G401 (cell line): ENCODE results near the gene NMS. TPM values are rescaled to one million over a fixed set of nuclear protein-coding genes. Genes with fewer than 3 reads are reported as not detected.

Experiments used
- DNase-seq: peaks from one replicate; pipeline ENCODE4 v3.0.0-alpha.2; 2015; ENCODE audit warnings: low spot score
- in situ Hi-C: cut with HindIII; loops from 2 replicates; pipeline ENCODE4 v1.10.0; 2016; ENCODE audit warnings: low sequenced_read_pairs, mixed read lengths
- total RNA-seq: library from RNA; depleted of rRNA; stranded (reverse); fragments of >200 nt; shearing (Covaris generic); gene quantifications from 2 replicates; pipeline ENCODE4 v1.2.3, GENCODE V29; 2014

NMS gene
- total RNA-seq, 1 experiment from 2014 or later, result not detected

DNA sequence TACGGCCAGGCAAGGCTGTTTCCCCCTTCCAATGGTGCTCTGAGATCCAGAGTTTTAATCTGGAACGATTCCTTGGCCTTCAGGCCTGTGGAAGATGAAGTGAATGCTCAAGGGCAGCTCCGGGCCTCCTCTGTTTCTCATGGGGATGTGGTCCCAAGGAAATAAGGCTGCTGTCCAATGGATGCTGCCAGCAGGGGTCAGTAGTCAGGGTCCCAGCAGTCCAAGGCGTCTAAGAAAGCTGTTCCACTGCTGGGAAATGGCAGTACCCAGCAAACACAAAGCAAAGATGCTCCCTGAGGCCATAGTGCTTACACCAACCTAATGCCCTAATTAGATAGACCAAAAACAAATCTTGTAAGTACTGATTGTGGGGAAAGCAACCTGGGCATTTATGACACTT lies 12.5 kb downstream of the NMS start:
- no peak for DNase-seq
- in situ Hi-C loops, result no loop called here

DNA sequence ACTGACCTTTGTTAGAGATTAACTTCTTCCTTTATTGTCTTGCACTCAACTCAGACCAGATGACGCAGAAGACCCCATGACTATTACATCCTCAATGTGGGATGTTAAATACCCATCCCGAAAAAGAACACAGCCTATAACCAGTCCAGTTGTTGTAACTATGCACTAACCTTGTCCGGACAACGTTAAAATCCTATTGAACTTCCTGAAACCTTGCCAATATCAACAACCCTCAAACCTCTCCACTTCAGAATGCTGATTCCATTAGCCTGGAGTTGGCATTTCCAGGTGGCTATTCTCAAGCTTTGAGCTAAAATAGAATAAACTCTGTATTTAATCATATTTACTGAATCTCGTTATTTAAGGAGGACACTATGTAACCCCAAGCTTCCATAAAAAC lies 13.6 kb downstream of the NMS start:
- no peak for DNase-seq
- in situ Hi-C loops, result no loop called here

DNA sequence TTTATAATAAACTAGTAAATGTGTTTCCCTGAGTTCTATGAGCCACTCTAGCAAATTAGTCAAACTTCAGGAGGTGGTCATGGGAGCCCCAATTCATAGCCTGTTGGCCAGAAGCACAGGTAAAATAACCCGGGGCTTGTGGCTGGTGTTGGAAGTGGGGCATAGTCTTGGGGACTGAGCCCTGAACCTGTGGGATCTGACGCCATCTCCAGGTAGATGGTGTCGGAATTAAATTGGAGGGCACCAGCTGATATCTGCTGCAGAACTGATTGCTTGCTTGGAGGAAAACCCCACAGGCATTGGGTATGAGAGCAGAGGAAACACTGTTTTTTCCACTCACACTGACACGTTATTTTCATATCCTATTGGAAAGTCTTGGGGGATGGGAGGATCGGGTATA lies 14.1 kb downstream of the NMS start:
- in situ Hi-C loops, result no loop called here
- no peak for DNase-seq

DNA sequence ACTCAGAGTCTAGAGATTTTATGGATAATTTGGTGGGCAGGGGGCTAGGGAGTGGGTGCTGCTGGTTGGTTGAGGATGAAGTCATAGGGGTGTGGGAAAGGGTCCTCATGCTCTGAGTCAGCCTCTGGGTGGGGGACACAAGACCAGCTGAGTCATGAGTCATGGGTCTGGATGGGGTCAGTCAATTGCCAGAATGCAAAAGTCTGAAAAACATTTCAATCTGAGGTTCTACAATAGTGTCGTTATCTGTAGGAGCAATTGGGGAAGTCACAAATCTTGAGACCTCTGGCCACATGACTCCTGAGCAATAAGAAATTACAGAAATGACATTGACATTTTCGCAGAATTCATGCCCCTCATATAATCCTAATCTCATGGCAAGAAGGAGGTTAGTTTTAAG lies 15.1 kb downstream of the NMS start:
- no peak for DNase-seq
- in situ Hi-C loops, result no loop called here

DNA sequence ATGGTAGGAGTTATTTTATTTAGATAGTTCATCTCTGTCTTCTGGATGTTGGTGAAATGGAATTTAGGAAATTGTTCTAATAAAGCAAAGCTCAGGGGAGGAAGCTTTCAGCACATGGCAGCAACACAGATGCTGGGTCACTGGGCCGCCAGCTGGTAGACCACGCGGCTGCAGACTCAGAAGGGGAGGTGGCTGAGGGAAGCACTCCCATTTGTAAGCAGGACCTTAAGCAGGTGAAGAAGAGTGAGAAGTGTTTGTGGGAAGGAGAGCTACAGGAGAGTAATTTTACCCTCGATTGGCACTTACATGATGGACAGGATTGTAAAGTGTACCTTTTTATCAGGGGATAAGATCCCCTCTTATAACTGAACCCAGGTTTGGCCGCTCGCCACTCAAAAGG lies 24.4 kb downstream of the NMS start:
- in situ Hi-C loops, result no loop called here
- DNase-seq, result no peak

DNA sequence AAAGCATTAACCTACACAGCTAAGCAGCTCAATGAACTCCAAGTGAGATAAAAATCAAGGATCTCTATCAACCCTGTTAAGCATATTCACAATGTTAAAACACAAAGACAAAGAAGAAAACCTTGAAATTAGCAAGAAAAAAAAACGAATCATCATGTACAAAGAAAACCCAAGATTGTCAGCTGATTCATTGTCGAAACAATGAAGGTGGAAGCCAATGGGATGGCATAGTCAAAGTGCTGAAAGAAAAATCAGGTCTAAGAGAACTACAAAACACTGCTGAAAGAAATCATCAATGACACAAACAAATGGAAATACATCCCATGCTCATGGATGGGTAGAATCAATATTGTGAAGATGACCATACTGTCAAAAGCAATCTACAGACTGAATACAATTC lies 32.5 kb downstream of the NMS start:
- DNase-seq, result no peak
- in situ Hi-C loops, result no loop called here

DNA sequence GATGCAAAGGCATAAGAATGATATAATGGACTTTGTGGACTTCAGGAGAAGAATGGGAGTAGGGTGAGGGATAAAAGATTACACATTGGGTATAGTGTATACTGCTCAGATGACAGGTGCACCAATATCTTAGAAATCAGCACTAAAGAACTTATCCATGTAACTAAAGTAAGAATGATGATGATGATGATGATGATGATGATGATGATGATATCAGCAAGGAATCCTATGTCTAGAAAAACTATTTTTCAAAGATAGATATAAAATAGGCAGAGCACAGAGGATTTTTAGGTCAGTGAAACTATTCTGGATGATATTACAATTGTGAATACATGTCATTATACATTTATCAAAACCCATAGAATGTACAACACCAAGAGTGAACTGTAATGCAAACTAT lies 34.3 kb downstream of the NMS start:
- in situ Hi-C loops, result no loop called here
- no peak for DNase-seq

DNA sequence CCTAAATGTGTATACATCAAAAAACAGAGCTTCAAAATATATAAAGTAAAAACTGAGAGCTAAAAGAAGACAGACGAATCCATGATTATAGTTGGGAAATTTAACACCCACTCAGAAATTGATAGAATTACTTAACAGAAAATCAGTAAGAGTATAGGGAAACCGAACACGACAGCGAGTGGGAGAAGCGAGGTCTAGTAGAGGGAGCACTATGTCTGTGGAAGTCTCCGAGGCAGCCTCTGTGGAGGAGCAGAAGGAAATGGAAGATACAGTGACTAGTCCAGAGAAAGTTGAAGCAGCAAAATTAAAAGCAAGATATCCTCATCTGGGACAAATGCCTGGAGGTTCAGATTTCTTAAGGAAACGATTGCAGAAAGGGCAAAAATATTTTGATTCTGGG lies 38.8 kb downstream of the NMS start:
- in situ Hi-C loops, result no loop called here
- DNase-seq, result no peak

DNA sequence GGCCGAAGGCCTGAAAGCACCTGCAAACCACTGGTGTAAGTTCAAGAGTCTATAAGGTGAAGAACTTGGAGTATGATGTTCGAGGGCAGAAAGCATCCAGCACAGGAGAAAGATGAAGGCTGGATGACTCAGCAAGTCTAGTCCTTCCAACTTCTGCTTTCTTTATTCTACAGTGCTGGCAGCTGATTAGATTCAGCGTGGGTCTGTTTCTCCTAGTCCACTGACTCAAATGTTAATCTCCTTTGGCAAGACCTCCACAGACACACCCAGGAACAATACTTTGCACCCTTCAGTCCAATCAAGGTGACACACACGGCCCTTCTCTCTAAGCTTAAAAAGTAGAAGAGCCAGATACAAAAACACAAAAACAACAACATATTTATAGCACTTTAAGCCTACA lies 43.4 kb downstream of the NMS start:
- DNase-seq, result no peak
- in situ Hi-C loops, result no loop called here

- DNase-seq, result no peak
- in situ Hi-C loops, result no loop called here
These were observed 47.3 kb downstream of the NMS start for GRCh38 chr2:100517556-100517955.

DNA sequence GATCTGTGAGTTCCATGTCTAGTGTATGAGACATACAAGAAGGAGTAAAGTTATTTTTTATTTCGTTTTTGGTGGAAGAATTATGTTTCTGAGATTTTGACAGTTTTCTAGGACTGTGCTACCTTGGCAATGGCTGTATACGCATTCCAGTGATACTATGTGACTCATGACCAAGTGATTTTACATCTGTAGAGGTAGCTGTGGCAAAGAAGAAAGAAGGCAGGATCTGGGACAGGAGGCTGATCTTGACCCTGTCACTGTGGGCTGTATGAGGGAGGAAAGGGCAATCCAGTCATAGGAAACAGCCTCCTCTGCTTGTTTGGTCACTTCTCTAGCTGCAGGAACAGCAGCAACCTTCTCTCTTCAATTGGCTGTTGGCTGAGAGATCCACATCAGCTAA lies 48.5 kb downstream of the NMS start:
- in situ Hi-C loops, result no loop called here
- no peak for DNase-seq

- in situ Hi-C loops, result no loop called here
These were observed 49.9 kb downstream of the NMS start for GRCh38 chr2:100520224-100520623.

GRCh38 chr2:100522430-100522829 lies 52.1 kb downstream of the NMS start:
- DNase-seq, result no peak
- in situ Hi-C loops, result no loop called here

More at GRCh38 chr2:100520224-100520623, 49.9 kb downstream of the NMS start:
- no peak for DNase-seq

DNA sequence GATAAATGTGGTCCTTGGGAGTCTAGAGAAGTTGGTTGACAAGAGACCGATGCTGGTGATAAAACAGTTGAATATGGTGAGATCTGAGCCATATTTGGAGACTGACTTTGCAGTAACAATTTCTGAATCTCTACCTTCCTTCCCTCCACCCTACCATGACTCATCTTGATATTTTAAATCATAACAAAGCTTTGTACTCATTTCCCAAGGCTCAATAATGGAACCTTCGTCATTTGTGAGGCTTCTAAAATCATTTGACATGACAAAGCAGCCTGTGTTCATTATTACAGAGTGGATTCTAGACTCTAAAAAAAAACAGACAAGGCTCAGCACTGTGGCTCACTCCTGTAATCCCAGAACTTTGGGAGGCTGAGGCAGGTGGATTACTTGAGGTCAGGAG lies 54.0 kb downstream of the NMS start:
- in situ Hi-C loops, result no loop called here
- DNase-seq, result no peak

- no peak for DNase-seq
- in situ Hi-C loops, result no loop called here
These were observed 56.6 kb downstream of the NMS start for GRCh38 chr2:100526868-100527267.

- DNase-seq, result no peak
- in situ Hi-C loops, result no loop called here
These were observed 57.2 kb downstream of the NMS start for GRCh38 chr2:100527440-100528015.

DNA sequence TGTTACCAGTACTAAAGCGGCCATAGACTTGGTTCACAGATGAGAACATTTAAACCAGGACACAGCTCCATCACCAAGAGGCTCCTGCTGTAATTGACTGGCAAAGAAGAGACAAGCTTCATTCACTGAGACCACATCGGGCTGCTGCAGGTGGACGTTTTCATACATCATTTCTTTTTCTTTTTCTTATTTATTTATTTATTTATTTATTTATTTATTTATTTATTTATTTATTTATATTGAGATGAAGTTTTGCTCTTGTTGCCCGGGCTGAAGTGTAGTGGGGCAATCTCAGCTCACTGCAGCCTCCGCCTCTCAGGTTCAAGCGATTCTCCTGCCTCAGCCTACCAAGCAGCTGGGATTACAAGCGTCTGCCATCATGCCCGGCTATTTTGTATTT lies 58.9 kb downstream of the NMS start:
- no peak for DNase-seq
- in situ Hi-C loops, result no loop called here

DNA sequence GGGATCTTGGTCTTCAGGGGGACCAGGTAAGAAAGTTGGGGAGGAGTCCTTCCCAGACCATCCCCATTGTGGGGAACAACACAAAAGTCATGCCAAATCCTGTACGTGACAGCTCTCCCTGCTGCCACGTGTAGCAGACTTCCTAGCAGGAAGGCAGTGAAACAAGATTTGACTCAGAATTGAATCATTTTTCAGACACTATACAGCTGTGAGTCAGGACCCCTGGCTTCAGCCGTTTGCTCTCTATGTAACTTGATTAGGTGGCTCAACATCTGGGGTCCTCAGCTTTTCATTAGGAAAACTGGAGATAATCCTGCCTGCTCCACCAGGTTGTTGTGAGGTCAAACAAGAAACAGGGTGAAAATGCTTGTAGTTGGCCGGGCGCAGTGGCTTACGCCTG lies 59.6 kb downstream of the NMS start:
- DNase-seq, result no peak
- in situ Hi-C loops, result no loop called here
